NCI-H2107 treated with DMSO at 0.1 percent for 48 hours (cell line): ENCODE results near the gene SNAPC1.
"Not testable (repeated sequence)": the region's sequence is repeated elsewhere in the genome, so short reads cannot be mapped to it uniquely, and the experiment has no call there.

Experiments
- DNase-seq: peaks from one replicate; lab custom pipeline; 2025; ENCODE audit not compliant: unreplicated experiment; lab: John Stamatoyannopoulos, UW

SNAPC1 gene

GRCh38 chr14:61749264-61749663 lies 13.0 kb upstream of the SNAPC1 start:
- no peak for DNase-seq

GRCh38 chr14:61749867-61750266 lies 12.4 kb upstream of the SNAPC1 start:
- DNase-seq: peak; percentile 100

- DNase-seq: peak; percentile 96
Observed at GRCh38 chr14:61750708-61751474, 11.3 kb upstream of the SNAPC1 start.

- DNase-seq: no peak
Observed at GRCh38 chr14:61751475-61751989, 10.7 kb upstream of the SNAPC1 start.

GRCh38 chr14:61752626-61753025 lies 9.6 kb upstream of the SNAPC1 start:
- DNase-seq: no peak

GRCh38 chr14:61753631-61754030 lies 8.6 kb upstream of the SNAPC1 start:
- no peak for DNase-seq

GRCh38 chr14:61754627-61755381 lies 7.4 kb upstream of the SNAPC1 start:
- no peak for DNase-seq

GRCh38 chr14:61755382-61755742 lies 6.9 kb upstream of the SNAPC1 start:
- DNase-seq: not testable (repeated sequence)

- DNase-seq: no peak
Observed at GRCh38 chr14:61756135-61756534, 6.1 kb upstream of the SNAPC1 start.

GRCh38 chr14:61759878-61760277 lies 2.3 kb upstream of the SNAPC1 start:
- no peak for DNase-seq

GRCh38 chr14:61761557-61761956 lies 663 bp upstream of the SNAPC1 start:
- no peak for DNase-seq

- peak; percentile 43 for DNase-seq
Observed at GRCh38 chr14:61764342-61765122, 2.3 kb downstream of the SNAPC1 start.

- peak; percentile 82 for DNase-seq
Observed at GRCh38 chr14:61765225-61765943, 3.2 kb downstream of the SNAPC1 start.

GRCh38 chr14:61766151-61766550 lies 3.9 kb downstream of the SNAPC1 start:
- DNase-seq: no peak

- no peak for DNase-seq
Observed at GRCh38 chr14:61768240-61768639, 6.0 kb downstream of the SNAPC1 start.

- no peak for DNase-seq
Observed at GRCh38 chr14:61769893-61770292, 7.7 kb downstream of the SNAPC1 start.

GRCh38 chr14:61774861-61775260 lies 12.6 kb downstream of the SNAPC1 start:
- no peak for DNase-seq

- no peak for DNase-seq
Observed at GRCh38 chr14:61780125-61780524, 17.9 kb downstream of the SNAPC1 start.

GRCh38 chr14:61797309-61797708 lies 35.1 kb downstream of the SNAPC1 start:
- DNase-seq: no peak

GRCh38 chr14:61802010-61802568 lies 39.9 kb downstream of the SNAPC1 start:
- no peak for DNase-seq
